Mucosa of descending colon (tissue), 3 donors: Measurements from ENCODE around the gene CWC27. TPM values are rescaled to one million over a fixed set of nuclear protein-coding genes. Genes with fewer than 3 reads are reported as not detected.

Source experiments
- ATAC-seq: fragments of 200-7000 bp; cut with Tn5 transposase; one replicate; pipeline ENCODE4 v1.9.1; 2020; ENCODE audit warnings: mild to moderate bottlenecking, moderate library complexity
- DNase-seq, 3 donors: peaks; one replicate each; pipeline ENCODE4 v3.0.0-alpha.2; 2020
- H3K36me3 ChIP-seq: fragments of 200-600 bp; one replicate; pipeline ENCODE4 v1.8.0; 2021; ENCODE audit warnings: low read depth, mild to moderate bottlenecking
- H3K4me1 ChIP-seq: fragments of 200-600 bp; one replicate; pipeline ENCODE4 v1.8.0; 2021; ENCODE audit warnings: low read depth, mild to moderate bottlenecking
- H3K4me3 ChIP-seq: fragments of 200-600 bp; one replicate; pipeline ENCODE4 v1.8.0; 2021; ENCODE audit warnings: mild to moderate bottlenecking
- H3K9me3 ChIP-seq: fragments of 200-600 bp; one replicate; pipeline ENCODE4 v1.8.0; 2021; ENCODE audit warnings: mild to moderate bottlenecking
- intact Hi-C, 2 donors: fragments of 100-400 bp; cut with DNase I in 1 of 2; cut with micrococcal nuclease in 1 of 2; formaldehyde crosslinking; loops; one replicate each; pipeline versions ENCODE4 v1.11.0 to v1.11.1; 2022; cut with DNase I, micrococcal nuclease
- total RNA-seq, 3 donors: library from RNA; stranded (reverse); fragmentation: NEBNext Ultra II Directional in 2 of 3; extraction: Animal tissue kit (Norgen Biotek cat#: 25700) in 2 of 3; gene quantifications; one replicate each; pipeline versions ENCODE4 v1.2.1 to v1.2.4, GENCODE V29; 2021 to 2023
- TF ChIP-seq, protein P1 (sequence below): fragments of 200-600 bp; IDR thresholded peaks from one replicate; pipeline ENCODE4 v1.8.0; 2022; ENCODE audit warnings: antibody characterized with exemption, mild to moderate bottlenecking
- donor health status: DM: no; HTN: no; CAD: no; lungs with moderate emphysema.
- donor health status: DM: no; HTN: no; CAD: no.
- donor health status: DM: no; HTN: yes; CAD: no.

The CWC27 gene
- total RNA-seq, 3 donors from 2014 or later = 15.1 to 21.7 (median 15.2) TPM

DNA sequence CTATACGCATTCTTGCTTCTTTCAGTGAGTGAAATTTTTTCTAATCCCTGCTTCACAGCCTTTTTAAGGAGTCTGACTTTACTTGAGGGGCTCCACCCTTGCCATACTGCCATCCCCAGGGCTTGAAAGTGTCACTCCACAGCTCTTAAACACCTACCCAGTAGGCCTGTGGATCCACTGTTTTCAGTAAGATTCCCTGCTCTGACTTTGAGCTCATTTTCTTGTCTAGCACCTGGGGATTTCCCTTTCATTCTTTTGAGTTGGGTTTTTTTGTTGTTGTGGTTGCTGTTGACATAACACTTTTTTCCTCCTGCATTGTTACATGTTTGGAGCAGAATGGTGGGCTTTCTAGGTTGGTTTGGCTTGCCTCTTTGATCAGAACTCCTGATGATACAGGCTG, 23.8 kb upstream of the CWC27 start:
- ATAC-seq = no peak
- DNase-seq = no peak
- no peak overlapping the region for H3K4me3 ChIP-seq
- intact Hi-C loops = no loop called here
- TF ChIP-seq, protein P1, sequence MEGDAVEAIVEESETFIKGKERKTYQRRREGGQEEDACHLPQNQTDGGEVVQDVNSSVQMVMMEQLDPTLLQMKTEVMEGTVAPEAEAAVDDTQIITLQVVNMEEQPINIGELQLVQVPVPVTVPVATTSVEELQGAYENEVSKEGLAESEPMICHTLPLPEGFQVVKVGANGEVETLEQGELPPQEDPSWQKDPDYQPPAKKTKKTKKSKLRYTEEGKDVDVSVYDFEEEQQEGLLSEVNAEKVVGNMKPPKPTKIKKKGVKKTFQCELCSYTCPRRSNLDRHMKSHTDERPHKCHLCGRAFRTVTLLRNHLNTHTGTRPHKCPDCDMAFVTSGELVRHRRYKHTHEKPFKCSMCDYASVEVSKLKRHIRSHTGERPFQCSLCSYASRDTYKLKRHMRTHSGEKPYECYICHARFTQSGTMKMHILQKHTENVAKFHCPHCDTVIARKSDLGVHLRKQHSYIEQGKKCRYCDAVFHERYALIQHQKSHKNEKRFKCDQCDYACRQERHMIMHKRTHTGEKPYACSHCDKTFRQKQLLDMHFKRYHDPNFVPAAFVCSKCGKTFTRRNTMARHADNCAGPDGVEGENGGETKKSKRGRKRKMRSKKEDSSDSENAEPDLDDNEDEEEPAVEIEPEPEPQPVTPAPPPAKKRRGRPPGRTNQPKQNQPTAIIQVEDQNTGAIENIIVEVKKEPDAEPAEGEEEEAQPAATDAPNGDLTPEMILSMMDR = no peak
- H3K36me3 ChIP-seq = no peaks in the 10 kb centered on the region
- H3K9me3 ChIP-seq = no peaks in the 10 kb centered on the region
- no peaks in the 10 kb centered on the region for H3K4me1 ChIP-seq

DNA sequence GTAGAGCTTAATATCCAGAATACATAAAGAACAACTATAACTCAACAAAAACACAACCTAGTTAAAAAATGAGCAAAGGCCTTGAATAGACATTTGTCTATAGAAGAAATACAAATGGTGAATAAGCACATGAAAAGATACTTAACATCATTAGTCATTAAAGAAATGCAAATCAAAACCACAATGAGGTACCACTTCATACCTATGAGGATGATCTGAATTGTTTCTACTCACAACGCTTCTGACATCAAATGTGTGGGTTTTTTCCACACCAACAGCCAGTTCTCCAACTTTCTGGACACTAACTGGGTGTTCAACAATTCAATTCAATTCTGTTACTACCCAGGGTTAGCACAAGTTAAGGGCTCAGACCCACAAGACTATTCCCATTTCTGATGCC, 22.3 kb upstream of the CWC27 start:
- ATAC-seq (no peak), DNase-seq (no peak)
- intact Hi-C loops = no loop called here
- Histone ChIP-seq H3K4me3 (no peak overlapping the region), H3K4me1 (no peaks in the 10 kb centered on the region), H3K36me3 (no peaks in the 10 kb centered on the region), H3K9me3 (no peaks in the 10 kb centered on the region)
- TF ChIP-seq, protein P1 = no peak

DNA sequence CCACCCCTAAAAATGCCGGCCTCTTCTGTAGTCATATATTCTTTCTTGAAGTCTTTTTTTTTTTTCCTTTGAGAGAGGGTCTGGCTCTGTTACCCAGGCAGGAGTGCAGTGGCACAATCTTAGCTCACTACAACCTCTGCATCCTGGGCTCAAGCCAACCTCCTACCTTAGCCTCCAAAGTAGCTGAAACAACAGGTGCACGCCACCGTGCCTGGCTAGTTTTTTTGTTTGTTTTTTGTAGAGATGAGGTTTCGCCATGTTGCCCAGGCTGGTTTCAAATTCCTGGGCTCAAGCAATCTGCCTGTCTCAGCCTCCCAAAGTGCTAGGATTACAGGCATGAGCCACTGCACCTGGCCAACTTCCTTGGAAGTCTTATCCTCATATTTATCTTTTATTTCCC, 19.3 kb upstream of the CWC27 start:
- no peak for ATAC-seq
- Histone ChIP-seq H3K4me1 (no peaks in the 10 kb centered on the region), H3K9me3 (no peaks in the 10 kb centered on the region), H3K4me3 (no peak overlapping the region), H3K36me3 (no peaks in the 10 kb centered on the region)
- TF ChIP-seq, protein P1 = no peak
- intact Hi-C loops = no loop called here
- no peak for DNase-seq

DNA sequence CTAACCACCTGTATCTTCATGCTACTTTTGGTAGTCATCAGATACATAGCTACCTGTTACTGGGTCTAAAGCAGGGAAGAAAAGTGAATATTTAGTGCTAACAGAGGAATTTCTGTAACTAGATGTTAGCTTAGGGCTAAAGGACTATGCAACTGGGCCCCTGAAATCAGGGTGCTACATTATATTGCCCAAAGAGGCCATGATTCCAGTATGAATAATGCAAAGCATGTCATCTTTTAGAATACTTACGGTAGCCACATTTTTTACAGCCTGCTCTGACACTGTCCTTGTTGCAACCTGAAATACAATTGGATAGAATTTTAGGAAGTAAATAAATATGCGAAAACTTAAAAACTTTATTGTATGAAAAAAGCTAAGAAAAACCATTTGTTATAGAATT, 14.7 kb upstream of the CWC27 start:
- ATAC-seq = no peak
- DNase-seq = no peak
- Histone ChIP-seq H3K36me3 (no peaks in the 10 kb centered on the region), H3K4me3 (no peak overlapping the region), H3K4me1 (no peaks in the 10 kb centered on the region), H3K9me3 (no peaks in the 10 kb centered on the region)
- TF ChIP-seq, protein P1 = no peak
- intact Hi-C loops = no loop called here

DNA sequence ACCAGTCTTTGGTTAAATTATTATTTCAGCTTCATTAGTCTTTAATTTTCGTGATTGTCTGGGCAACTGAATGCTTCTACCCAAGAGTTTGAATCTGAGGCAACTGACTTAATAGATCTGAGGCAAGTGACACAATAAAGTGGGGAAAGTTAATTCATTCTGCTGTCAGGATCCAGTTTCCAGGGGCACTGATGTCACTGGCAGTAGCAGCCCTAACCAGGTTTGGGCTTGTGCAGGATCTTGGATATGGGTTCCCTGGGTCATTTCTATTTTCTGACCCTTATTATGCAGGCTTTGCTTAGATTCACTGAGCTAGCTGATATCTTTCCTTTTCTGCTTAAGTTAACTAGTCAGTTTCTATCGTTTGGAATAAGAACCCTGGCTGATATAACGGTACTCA, 9.8 kb upstream of the CWC27 start:
- Histone ChIP-seq H3K36me3 (no peaks in the 10 kb centered on the region), H3K9me3 (no peaks in the 10 kb centered on the region), H3K4me3 (no peak overlapping the region), H3K4me1 (no peaks in the 10 kb centered on the region)
- intact Hi-C loops = no loop called here
- TF ChIP-seq, protein P1 = no peak
- no peak for DNase-seq
- ATAC-seq = no peak

DNA sequence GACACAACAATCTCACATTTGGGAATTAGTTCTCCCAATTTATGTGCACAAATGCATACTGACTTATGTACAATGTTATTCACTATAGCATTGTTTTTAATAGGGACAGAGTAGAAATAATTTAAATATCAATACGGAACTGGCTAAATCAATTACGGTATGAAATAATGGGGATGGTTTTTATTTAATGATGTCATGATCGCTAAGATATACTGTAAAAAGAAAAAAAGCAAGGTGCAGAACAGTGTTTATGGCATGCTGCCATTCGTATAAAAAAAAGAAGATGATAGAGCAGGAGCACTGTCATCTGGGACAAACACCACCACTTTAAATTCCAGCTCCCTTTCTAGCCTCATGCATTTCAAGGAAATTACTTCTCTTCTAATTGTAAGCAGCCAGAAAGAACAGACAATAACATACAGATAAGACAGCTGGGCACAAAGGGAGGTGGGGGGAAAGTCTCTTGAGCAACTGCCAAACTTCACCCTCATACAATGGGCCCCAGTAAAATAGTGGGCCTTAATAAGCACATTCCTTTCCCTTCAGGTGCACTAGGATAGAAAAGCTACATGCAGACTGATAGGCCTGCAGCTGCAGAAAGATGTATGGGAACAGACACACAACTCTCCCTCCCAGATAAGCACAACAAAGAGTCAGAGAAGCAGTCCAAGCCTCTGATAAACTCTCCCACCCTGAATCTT, 8.6 kb upstream of the CWC27 start:
- Histone ChIP-seq H3K4me1 (peaks cover 7% of the 10 kb centered on the region), H3K4me3 (no peak overlapping the region), H3K9me3 (no peaks in the 10 kb centered on the region), H3K36me3 (no peaks in the 10 kb centered on the region)
- intact Hi-C loops = no loop called here
- no peak for DNase-seq
- ATAC-seq = no peak
- TF ChIP-seq, protein P1 = no peak
